ENCODE measurements around the gene IL10RB. TPM values are rescaled to one million over a fixed set of nuclear protein-coding genes. Genes with fewer than 3 reads are reported as not detected.

IL10RB gene
- total RNA-seq, 1 donor from 2014 or later: 13.8 TPM

GRCh38 chr21:33302796-33303195 is 36.6 kb downstream of the IL10RB start:
- DNase-seq (ENCODE audit: extremely low spot score, unreplicated experiment): no peak
- Mint-ChIP-seq H3K27me3 (peaks cover 4% of the 10 kb centered on the region), H3K4me1 (ENCODE audit: unreplicated experiment) (peaks cover 22% of the 10 kb centered on the region), H3K9me3 (peaks cover 8% of the 10 kb centered on the region), H3K36me3 (peaks cover 8% of the 10 kb centered on the region), H3K27ac (no peak overlapping the region), H3K4me3 (no peak overlapping the region)
- no peak for TF ChIP-seq CTCF (conservative IDR thresholded peaks at IDR 0.05)

- no peak for DNase-seq (ENCODE audit: extremely low spot score, unreplicated experiment)
- no peak for TF ChIP-seq CTCF (conservative IDR thresholded peaks at IDR 0.05)
- H3K27me3 Mint-ChIP-seq: peaks cover 4% of the 10 kb centered on the region
- H3K36me3 Mint-ChIP-seq: no peaks in the 10 kb centered on the region
- H3K9me3 Mint-ChIP-seq: no peaks in the 10 kb centered on the region
- no peak overlapping the region for H3K27ac Mint-ChIP-seq
- H3K4me3 Mint-ChIP-seq: no peak overlapping the region
- peaks cover 17% of the 10 kb centered on the region for H3K4me1 Mint-ChIP-seq (ENCODE audit: unreplicated experiment)
Measured at GRCh38 chr21:33305344-33305671, 39.1 kb downstream of the IL10RB start.

GRCh38 chr21:33305938-33306337 is 39.8 kb downstream of the IL10RB start:
- peak; percentile 25 for DNase-seq (ENCODE audit: extremely low spot score, unreplicated experiment)
- no peak overlapping the region for H3K27ac Mint-ChIP-seq
- H3K9me3 Mint-ChIP-seq: no peaks in the 10 kb centered on the region
- no peaks in the 10 kb centered on the region for H3K36me3 Mint-ChIP-seq
- H3K4me3 Mint-ChIP-seq: no peak overlapping the region
- TF ChIP-seq CTCF (conservative IDR thresholded peaks at IDR 0.05): no peak
- peaks cover 11% of the 10 kb centered on the region for H3K4me1 Mint-ChIP-seq (ENCODE audit: unreplicated experiment)
- peaks cover 4% of the 10 kb centered on the region for H3K27me3 Mint-ChIP-seq

- Mint-ChIP-seq H3K4me3 (no peak overlapping the region), H3K27me3 (peaks cover 4% of the 10 kb centered on the region), H3K9me3 (peaks cover 5% of the 10 kb centered on the region), H3K27ac (no peak overlapping the region), H3K36me3 (no peaks in the 10 kb centered on the region), H3K4me1 (ENCODE audit: unreplicated experiment) (peaks cover 4% of the 10 kb centered on the region)
- TF ChIP-seq CTCF (conservative IDR thresholded peaks at IDR 0.05): no peak
- no peak for DNase-seq (ENCODE audit: extremely low spot score, unreplicated experiment)
Measured at GRCh38 chr21:33308586-33309490, 42.7 kb downstream of the IL10RB start.

- peaks cover 9% of the 10 kb centered on the region for H3K27me3 Mint-ChIP-seq
- DNase-seq (ENCODE audit: extremely low spot score, unreplicated experiment): no peak
- H3K4me3 Mint-ChIP-seq: no peak overlapping the region
- peaks cover 5% of the 10 kb centered on the region for H3K9me3 Mint-ChIP-seq
- peaks cover 4% of the 10 kb centered on the region for H3K4me1 Mint-ChIP-seq (ENCODE audit: unreplicated experiment)
- no peak overlapping the region for H3K27ac Mint-ChIP-seq
- no peaks in the 10 kb centered on the region for H3K36me3 Mint-ChIP-seq
- no peak for TF ChIP-seq CTCF (conservative IDR thresholded peaks at IDR 0.05)
Measured at GRCh38 chr21:33309778-33310177, 43.6 kb downstream of the IL10RB start.

Data from type B pancreatic cell (in vitro differentiated cells).